NT2/D1 (cell line): ENCODE measurements around the gene NECTIN1.

Source experiments
- SUZ12 ChIP-seq: IDR thresholded peaks from 2 replicates; pipeline ENCODE4 v1.6.1; 2011; ENCODE audit not compliant: insufficient read length, insufficient read depth; ENCODE audit errors: extremely low read depth
- ZNF274 ChIP-seq: IDR thresholded peaks from 2 replicates; pipeline ENCODE4 v1.6.1; 2011; ENCODE audit warnings: mild to moderate bottlenecking, low read depth, low read length

DNA sequence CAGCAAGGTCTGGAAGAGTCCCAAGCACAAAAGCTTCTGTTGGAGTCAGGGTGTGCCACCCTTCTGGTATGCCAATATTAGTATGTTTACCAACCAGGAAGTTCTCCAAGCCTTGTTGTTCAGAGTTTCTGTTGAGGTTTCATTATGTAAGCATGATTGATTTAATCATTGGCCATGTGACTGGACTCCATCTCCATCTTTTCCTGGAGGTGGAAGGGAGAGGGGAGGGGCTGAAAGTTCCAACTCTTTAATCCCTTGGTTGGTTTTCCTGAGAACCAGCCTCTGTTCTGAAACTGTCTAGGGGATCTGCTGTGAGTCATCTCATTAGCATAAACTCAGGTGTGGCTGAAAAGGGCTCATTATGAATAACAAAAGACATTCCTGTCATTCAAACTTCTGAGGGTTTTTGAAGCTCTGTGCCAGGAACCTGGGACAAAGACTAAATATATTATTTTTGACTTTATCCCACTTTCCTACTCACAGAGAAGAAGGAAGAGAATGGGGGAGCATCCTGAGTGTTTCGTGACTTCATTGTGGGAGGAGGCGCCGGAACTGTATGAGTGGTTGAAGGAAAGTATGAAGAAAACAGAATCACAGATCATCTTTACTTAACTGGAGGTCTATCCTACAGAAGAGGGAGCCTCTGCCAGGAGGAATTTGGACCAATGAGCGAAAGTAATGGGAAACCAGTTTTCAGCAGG, 138.2 kb downstream of the NECTIN1 start:
- no peak for TF ChIP-seq ZNF274
- no peak for TF ChIP-seq SUZ12
